H1 (cell line): ENCODE measurements around the gene HOGA1. TPM values are rescaled to one million over a fixed set of nuclear protein-coding genes. Genes with fewer than 3 reads are reported as not detected.

ENCODE experiments used
- CTCF ChIA-PET: fragments of 300-600 bp; sonication (Branson Sonifier 250); formaldehyde crosslinking; loops from one replicate; lab custom pipeline; 2021; ENCODE audit not compliant: partially characterized antibody; lab: Charles Lee
- POLR2A ChIA-PET: fragments of 300-600 bp; sonication (Branson Sonifier 250); formaldehyde crosslinking; loops from one replicate; lab custom pipeline; 2021; ENCODE audit warnings: inconsistent platforms; ENCODE audit not compliant: partially characterized antibody; lab: Charles Lee
- DNase-seq, 2 experiments: peaks; one replicate each; pipeline versions ENCODE4 v3.0.0 to v3.0.0-alpha.2; 2010 to 2022; ENCODE audit warnings: low spot score in 2 of 2, low read depth in 1 of 2, mixed read lengths in 1 of 2
- FAIRE-seq: peaks from 2 replicates; lab custom pipeline; 2011; peaks lifted over from hg19 to GRCh38; lab: Jason Lieb, UNC
- H2AFZ ChIP-seq: 2 replicates; pipeline ENCODE4 v1.8.1; 2012; ENCODE audit warnings: low read length, inconsistent platforms
- H2AK5ac ChIP-seq: 2 replicates; pipeline ENCODE4 v1.6.1; 2013; ENCODE audit warnings: low read depth, low read length
- H2BK120ac ChIP-seq: replicated peaks from 2 replicates; pipeline ENCODE3; 2013; ENCODE audit warnings: low read depth, low read length, inconsistent platforms
- H2BK12ac ChIP-seq: 2 replicates; pipeline ENCODE4 v1.6.1; 2013; ENCODE audit warnings: low read depth, low read length
- H2BK15ac ChIP-seq: 2 replicates; pipeline ENCODE4 v1.6.1; 2013; ENCODE audit warnings: low read length
- H2BK20ac ChIP-seq: 2 replicates; pipeline ENCODE4 v1.6.1; 2013; ENCODE audit warnings: low read length
- H2BK5ac ChIP-seq: 2 replicates; pipeline ENCODE4 v1.6.1; 2013; ENCODE audit warnings: low read depth, low read length
- H3K14ac ChIP-seq: 2 replicates; pipeline ENCODE4 v1.6.1; 2013; ENCODE audit warnings: inconsistent platforms; ENCODE audit not compliant: insufficient read length
- H3K18ac ChIP-seq: 2 replicates; pipeline ENCODE4 v1.6.1; 2013; ENCODE audit warnings: low read length; ENCODE audit errors: extremely low read depth
- H3K23ac ChIP-seq: 2 replicates; pipeline ENCODE4 v1.6.1; 2013; ENCODE audit warnings: inconsistent platforms; ENCODE audit not compliant: insufficient read length
- H3K23me2 ChIP-seq: 2 replicates; pipeline ENCODE4 v1.6.1; 2013; ENCODE audit warnings: low read depth, low read length
- H3K27ac ChIP-seq: 2 replicates; pipeline ENCODE4 v1.6.1; 2011; ENCODE audit warnings: low read depth, low read length, inconsistent platforms
- H3K27me3 ChIP-seq, 4 experiments: replicated peaks in 1 of 4; 1 replicate in 1 of 4; 2 replicates in 3 of 4; pipeline versions ENCODE4 v1.6.1 to v1.8.1; 2011 to 2013; ENCODE audit warnings: low read length in 3 of 4, mild to moderate bottlenecking in 3 of 4, inconsistent platforms in 2 of 4, mixed read lengths in 2 of 4, moderate library complexity in 1 of 4; ENCODE audit not compliant: control insufficient read depth in 3 of 4, insufficient read depth in 3 of 4; ENCODE audit errors: extremely low read depth in 1 of 4
- H3K36me3 ChIP-seq, 4 experiments: 2 replicates each; pipeline versions ENCODE4 v1.6.1 to v1.8.1; 2011 to 2013; ENCODE audit warnings: mild to moderate bottlenecking in 4 of 4, low read length in 3 of 4, moderate library complexity in 2 of 4, control low read depth in 1 of 4, inconsistent platforms in 1 of 4; ENCODE audit not compliant: insufficient read depth in 4 of 4, control insufficient read depth in 2 of 4
- H3K4ac ChIP-seq: replicated peaks from 2 replicates; pipeline ENCODE3; 2013; ENCODE audit warnings: low read length, low read depth, mixed read lengths, inconsistent platforms; ENCODE audit not compliant: insufficient read length
- H3K4me1 ChIP-seq, 4 experiments: replicated peaks in 1 of 4; 1 replicate in 1 of 4; 2 replicates in 3 of 4; pipeline versions ENCODE4 v1.6.1 to v1.8.1; 2011 to 2013; ENCODE audit warnings: low read length in 3 of 4, inconsistent platforms in 2 of 4, mixed read lengths in 1 of 4; ENCODE audit not compliant: insufficient read depth in 4 of 4, control insufficient read depth in 3 of 4
- H3K4me2 ChIP-seq, 2 experiments: 2 replicates each; pipeline versions ENCODE4 v1.6.1 to v1.8.1; 2011 to 2013; ENCODE audit warnings: low read depth in 2 of 2, low read length in 2 of 2, control low read depth in 1 of 2, inconsistent platforms in 1 of 2, mild to moderate bottlenecking in 1 of 2; ENCODE audit not compliant: insufficient read depth in 1 of 2
- H3K4me3 ChIP-seq, 4 experiments: fragments of 200-600, 300-600 bp in 1 of 4; sonication (generic), shearing (Covaris generic), sonication (Bioruptor Twin) in 1 of 4; 2 replicates each; pipeline versions ENCODE4 v1.5.1 to v1.8.1; 2011 to 2016; ENCODE audit warnings: low read length in 4 of 4, low read depth in 3 of 4, control low read depth in 2 of 4, inconsistent platforms in 2 of 4, mild to moderate bottlenecking in 2 of 4, mixed read lengths in 1 of 4, moderate library complexity in 1 of 4; ENCODE audit not compliant: insufficient read depth in 2 of 4; ENCODE audit errors: extremely low read depth in 1 of 4
- H3K56ac ChIP-seq: replicated peaks from 2 replicates; pipeline ENCODE3; 2013; ENCODE audit warnings: low read depth, mild to moderate bottlenecking, mixed read lengths, low read length, inconsistent platforms; ENCODE audit not compliant: insufficient read length
- H3K79me1 ChIP-seq: 2 replicates; pipeline ENCODE4 v1.6.1; 2013; ENCODE audit warnings: low read depth, low read length, control low read depth
- H3K79me2 ChIP-seq, 2 experiments: 2 replicates each; pipeline versions ENCODE4 v1.6.1 to v1.8.1; 2012 to 2013; ENCODE audit warnings: low read length in 2 of 2, mild to moderate bottlenecking in 2 of 2, inconsistent platforms in 1 of 2; ENCODE audit not compliant: insufficient read depth in 2 of 2, control insufficient read depth in 1 of 2
- H3K9ac ChIP-seq, 4 experiments: replicated peaks in 1 of 4; 1 replicate in 1 of 4; 2 replicates in 3 of 4; pipeline versions ENCODE4 v1.6.1 to v1.8.1; 2011 to 2013; ENCODE audit warnings: low read depth in 3 of 4, low read length in 3 of 4, control low read depth in 2 of 4, mild to moderate bottlenecking in 2 of 4, moderate library complexity in 2 of 4, inconsistent platforms in 1 of 4; ENCODE audit errors: extremely low read depth in 1 of 4
- H3K9me3 ChIP-seq, 2 experiments: 2 replicates each; pipeline versions ENCODE4 v1.6.1 to v1.8.1; 2012 to 2013; ENCODE audit warnings: mild to moderate bottlenecking in 2 of 2, moderate library complexity in 2 of 2, control low read depth in 1 of 2, inconsistent platforms in 1 of 2, low read depth in 1 of 2, low read length in 1 of 2, mixed read lengths in 1 of 2; ENCODE audit not compliant: insufficient read depth in 2 of 2
- H4K20me1 ChIP-seq, 2 experiments: replicated peaks in 1 of 2; 2 replicates each; pipeline versions ENCODE3 to v1.8.1; 2011 to 2013; ENCODE audit warnings: inconsistent platforms in 2 of 2, low read length in 2 of 2, mild to moderate bottlenecking in 1 of 2; ENCODE audit not compliant: insufficient read depth in 2 of 2, control insufficient read depth in 1 of 2
- H4K5ac ChIP-seq: 2 replicates; pipeline ENCODE4 v1.6.1; 2013; ENCODE audit warnings: low read length, low read depth, mixed read lengths, inconsistent platforms; ENCODE audit not compliant: insufficient read length
- H4K8ac ChIP-seq: 2 replicates; pipeline ENCODE4 v1.8.0; 2013; ENCODE audit warnings: mild to moderate bottlenecking, moderate library complexity, low read length, inconsistent platforms; ENCODE audit not compliant: insufficient read depth; ENCODE audit errors: extremely low read depth
- H4K91ac ChIP-seq: replicated peaks from 2 replicates; pipeline ENCODE3; 2013; ENCODE audit warnings: low read length, mixed read lengths, inconsistent platforms; ENCODE audit not compliant: insufficient read length
- BRCA1 ChIP-seq: IDR thresholded peaks from 2 replicates; pipeline ENCODE4 v1.6.1; 2012; ENCODE audit warnings: low read depth, low read length, improper control_type of control experiment
- NANOG ChIP-seq: IDR thresholded peaks from 2 replicates; pipeline ENCODE4 v1.6.1; 2011; ENCODE audit warnings: low read length, low read depth, mild to moderate bottlenecking, inconsistent platforms; ENCODE audit not compliant: insufficient read depth, poor library complexity, severe bottlenecking
- WGBS, 2 experiments: shearing (Covaris generic) in 1 of 2; methylation state at CpG; one replicate each; pipeline versions ENCODE4 v1.1.6 to v1.1.7; 2013 to 2015; ENCODE audit warnings: low lambda C conversion rate in 2 of 2, mixed read lengths in 2 of 2, inconsistent platforms in 1 of 2, low coverage in 1 of 2, missing lambda C conversion rate in 1 of 2; ENCODE audit not compliant: insufficient replicate concordance in 2 of 2, insufficient coverage in 1 of 2, insufficient read length in 1 of 2; ENCODE audit errors: extremely low coverage in 1 of 2, missing lambda C conversion rate in 1 of 2; 5-methylcytosine and 5-hydroxymethylcytosine counted together
- polyA plus RNA-seq, 7 experiments: library from polyadenylated mRNA; depleted of rRNA in 3 of 7; stranded (reverse) in 5 of 7; unstranded in 2 of 7; fragments of >200 nt in 5 of 7; fragments of 200-250 nt in 2 of 7; gene quantifications; 1 replicate in 5 of 7; 2 replicates in 1 of 7; 4 replicates in 1 of 7; pipeline versions ENCODE4 v1.2.1 to v1.2.3, GENCODE V29; 2011 to 2013; ENCODE audit warnings: missing spikeins in 2 of 7, mixed read lengths in 2 of 7
- total RNA-seq: library from RNA; stranded (reverse); fragmentation: NEBNext Ultra II Directional; extraction: Animal tissue kit (Norgen Biotek cat#: 25700); gene quantifications from 2 replicates; pipeline ENCODE4 v1.2.1, GENCODE V29; 2021

Gene HOGA1
- total and polyA plus RNA-seq, 2 of the 8 experiments (the other 6 are each of a cell fraction or from before 2014, with no cell fraction given): 0.28 to 1.00 TPM

DNA sequence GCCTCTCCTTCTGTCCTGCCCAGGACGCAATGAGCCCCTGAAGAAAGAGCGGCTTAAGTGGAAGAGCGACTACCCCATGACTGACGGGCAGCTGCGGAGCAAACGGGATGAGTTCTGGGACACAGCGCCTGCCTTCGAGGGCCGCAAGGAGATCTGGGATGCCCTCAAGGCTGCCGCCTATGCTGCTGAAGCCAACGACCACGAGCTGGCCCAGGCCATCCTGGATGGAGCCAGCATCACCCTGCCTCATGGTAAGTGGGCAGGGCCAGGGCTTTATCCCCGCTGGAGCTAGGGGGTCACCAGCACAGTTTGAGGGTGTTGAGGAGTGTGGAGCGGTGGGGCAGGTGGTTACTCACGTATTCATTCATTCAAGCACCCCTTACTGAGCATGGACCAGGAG is 16.3 kb upstream of the HOGA1 start:
- DNase-seq (no peak), FAIRE-seq (no peak)
- no peak overlapping the region for H3K56ac ChIP-seq
- no peak overlapping the region for H3K4me3 ChIP-seq
- CTCF ChIA-PET: interaction anchor here (0.6 to 12.9 kb wide), 8 partner anchors 9 to 798 kb away, joined by 3 to 169 read pairs (median 6); no protein-coding TSS in a partner anchor
- H3K23me2 ChIP-seq: no peaks in the 10 kb centered on the region
- no peak overlapping the region for H4K5ac ChIP-seq
- POLR2A ChIA-PET: interaction anchor here (0.6 kb wide), 2 partner anchors 10 to 64 kb away, joined by 3 read pairs; no protein-coding TSS in a partner anchor
- 0 out of 2 replicates have a peak overlapping the region, but pooled peaks have one; percentile 9 for H2BK5ac ChIP-seq
- H2BK15ac ChIP-seq: no peak overlapping the region
- no peak overlapping the region for H3K4ac ChIP-seq
- H2BK12ac ChIP-seq: no peak overlapping the region
- no peak overlapping the region for H3K23ac ChIP-seq
- no peaks in the 10 kb centered on the region for H3K9me3 ChIP-seq
- H2BK120ac ChIP-seq: no peak overlapping the region
- no peak overlapping the region for H2AFZ ChIP-seq
- H4K20me1 ChIP-seq: peaks cover 0 to 2% of the 10 kb centered on the region in 2 experiments
- H2AK5ac ChIP-seq: no peak overlapping the region
- no peak overlapping the region for H2BK20ac ChIP-seq
- 98% methylated on average over 15 of the region's 15 CpGs; no CpG with 5 or more reads in 1 of the 2 experiments for WGBS, 2 experiments
- peaks cover 0 to 3% (median 1%) of the 10 kb centered on the region in 4 experiments; a peak in 2 of 7 replicates for H3K4me1 ChIP-seq
- no peak overlapping the region for H3K18ac ChIP-seq
- no peak overlapping the region for H3K4me2 ChIP-seq
- no peak overlapping the region for H3K9ac ChIP-seq
- no peak for TF ChIP-seq BRCA1
- TF ChIP-seq NANOG: no peak
- no peak overlapping the region for H4K8ac ChIP-seq
- no peaks in the 10 kb centered on the region for H3K27me3 ChIP-seq
- H3K36me3 ChIP-seq: peaks cover 0 to 14% (median 2%) of the 10 kb centered on the region in 4 experiments; a peak in 4 of 8 replicates
- no peak overlapping the region for H4K91ac ChIP-seq
- no peaks in the 10 kb centered on the region for H3K79me2 ChIP-seq
- no peaks in the 10 kb centered on the region for H3K79me1 ChIP-seq
- H3K27ac ChIP-seq: no peak overlapping the region
- H3K14ac ChIP-seq: no peak overlapping the region
